Loucy (cell line): Measurements from ENCODE around the gene DOCK3.

Source experiments
- CTCF ChIP-seq: fragments of 200-600 bp; sonication (generic); conservative IDR thresholded peaks from 2 replicates; pipeline ENCODE4 v1.5.1; 2014; ENCODE audit warnings: mild to moderate bottlenecking, antibody characterized with exemption, low read length
- EZH2phosphoT487 ChIP-seq: fragments of 200-600 bp; IDR thresholded peaks from 2 replicates; pipeline ENCODE4 v1.6.1; 2018; ENCODE audit warnings: antibody characterized with exemption, mild to moderate bottlenecking, moderate library complexity, borderline replicate concordance

- no peak for TF ChIP-seq CTCF
- no peak for TF ChIP-seq EZH2phosphoT487
Measured at GRCh38 chr3:50816894-50817293, 142.2 kb downstream of the DOCK3 start.
